ENCODE measurements around the gene RYR2. TPM values are rescaled to one million over a fixed set of nuclear protein-coding genes. Genes with fewer than 3 reads are reported as not detected.

Gene RYR2
- total RNA-seq, 6 donors from 2014 or later, result 1.8 to 23.0 (median 3.7) TPM

GRCh38 chr1:237832858-237833257 is 790.9 kb downstream of the RYR2 start:
- DNase-seq, result no peak
- 57 to 63% methylated on average over 7 of the region's 7 CpGs for WGBS, 2 donors
- no peak overlapping the region for H3K27ac ChIP-seq
- no peaks in the 10 kb centered on the region for H3K9me3 ChIP-seq
- H3K4me3 ChIP-seq, result no peak overlapping the region
- TF ChIP-seq POLR2AphosphoS5 (IDR thresholded peaks at IDR 0.05) (no peak), CTCF (IDR thresholded peaks at IDR 0.05) (no peak), POLR2A (IDR thresholded peaks at IDR 0.05) (no peak), EP300 (IDR thresholded peaks at IDR 0.05) (no peak)
- H3K36me3 ChIP-seq, result no peaks in the 10 kb centered on the region
- no peak for ATAC-seq (ENCODE audit: low FRiP score in 2 of 2)
- no peaks in the 10 kb centered on the region for H3K4me1 ChIP-seq
- no peaks in the 10 kb centered on the region for H3K27me3 ChIP-seq

GRCh38 chr1:237834048-237834447 is 792.1 kb downstream of the RYR2 start:
- Histone ChIP-seq H3K36me3 (no peaks in the 10 kb centered on the region), H3K27me3 (no peaks in the 10 kb centered on the region), H3K4me1 (no peaks in the 10 kb centered on the region), H3K4me3 (no peak overlapping the region), H3K9me3 (no peaks in the 10 kb centered on the region), H3K27ac (no peak overlapping the region)
- TF ChIP-seq CTCF (IDR thresholded peaks at IDR 0.05), result no peak
- TF ChIP-seq POLR2AphosphoS5 (IDR thresholded peaks at IDR 0.05), result no peak
- no peak for TF ChIP-seq EP300 (IDR thresholded peaks at IDR 0.05)
- no peak for TF ChIP-seq POLR2A (IDR thresholded peaks at IDR 0.05)
- no peak for DNase-seq
- ATAC-seq (ENCODE audit: low FRiP score in 2 of 2), result no peak
- 84 to 85% methylated on average over 3 of the region's 3 CpGs for WGBS, 2 donors

GRCh38 chr1:237834461-237834860 is 792.5 kb downstream of the RYR2 start:
- DNase-seq (no peak), ATAC-seq (ENCODE audit: low FRiP score in 2 of 2) (no peak)
- H3K4me3 ChIP-seq, result no peak overlapping the region
- 80 to 90% methylated on average over 3 of the region's 3 CpGs for WGBS, 2 donors
- no peak overlapping the region for H3K27ac ChIP-seq
- no peaks in the 10 kb centered on the region for H3K27me3 ChIP-seq
- H3K9me3 ChIP-seq, result no peaks in the 10 kb centered on the region
- TF ChIP-seq CTCF (IDR thresholded peaks at IDR 0.05) (no peak), POLR2AphosphoS5 (IDR thresholded peaks at IDR 0.05) (no peak), POLR2A (IDR thresholded peaks at IDR 0.05) (no peak), EP300 (IDR thresholded peaks at IDR 0.05) (no peak)
- H3K4me1 ChIP-seq, result no peaks in the 10 kb centered on the region
- H3K36me3 ChIP-seq, result no peaks in the 10 kb centered on the region

GRCh38 chr1:237838320-237838719 is 796.3 kb downstream of the RYR2 start:
- Histone ChIP-seq H3K27me3 (no peaks in the 10 kb centered on the region), H3K27ac (no peak overlapping the region), H3K36me3 (no peaks in the 10 kb centered on the region), H3K9me3 (peaks cover 0 to 4% (median 0%) of the 10 kb centered on the region in 4 donors), H3K4me1 (no peaks in the 10 kb centered on the region), H3K4me3 (no peak overlapping the region)
- no peak for ATAC-seq (ENCODE audit: low FRiP score in 2 of 2)
- TF ChIP-seq POLR2A (IDR thresholded peaks at IDR 0.05) (no peak), EP300 (IDR thresholded peaks at IDR 0.05) (no peak), CTCF (IDR thresholded peaks at IDR 0.05) (no peak), POLR2AphosphoS5 (IDR thresholded peaks at IDR 0.05) (no peak)
- WGBS, 2 donors, result 59 to 60% methylated on average over 2 to 3 of the region's 3 CpGs
- DNase-seq, result no peak

- no peak overlapping the region for H3K27ac ChIP-seq
- whole genome bisulfite sequencing, 2 donors, result 87% methylated on average over 6 of the region's 6 CpGs; no CpG with 5 or more reads in 1 of the 2 donors
- no peak for TF ChIP-seq CTCF (IDR thresholded peaks at IDR 0.05)
- TF ChIP-seq POLR2AphosphoS5 (IDR thresholded peaks at IDR 0.05), result no peak
- TF ChIP-seq EP300 (IDR thresholded peaks at IDR 0.05), result no peak
- no peak for TF ChIP-seq POLR2A (IDR thresholded peaks at IDR 0.05)
- peaks cover 0 to 4% (median 0%) of the 10 kb centered on the region in 4 donors for H3K9me3 ChIP-seq
- no peak overlapping the region for H3K4me3 ChIP-seq
- H3K4me1 ChIP-seq, result no peaks in the 10 kb centered on the region
- ATAC-seq (ENCODE audit: low FRiP score in 2 of 2), result peak; percentile 31 to 43
- DNase-seq, result no peak
- no peaks in the 10 kb centered on the region for H3K36me3 ChIP-seq
- no peaks in the 10 kb centered on the region for H3K27me3 ChIP-seq
These were observed 797.0 kb downstream of the RYR2 start for GRCh38 chr1:237838904-237839534.
